NCI-H774 (cell line): Measurements from ENCODE around the gene KIAA1217.

Experiments used
- DNase-seq: peaks from one replicate; lab custom pipeline; 2025; lab: John Stamatoyannopoulos, UW

KIAA1217 gene

GRCh38 chr10:24596217-24596930 is 387.4 kb downstream of the KIAA1217 start:
- no peak for DNase-seq

GRCh38 chr10:24597426-24597825 is 388.5 kb downstream of the KIAA1217 start:
- no peak for DNase-seq
